GM23338 (cell line): Measurements from ENCODE around the gene TNNI2. TPM values are rescaled to one million over a fixed set of nuclear protein-coding genes. Genes with fewer than 3 reads are reported as not detected.

ENCODE experiments used
- ATAC-seq: fragments of 200-7000 bp; cut with Tn5 transposase; 3 replicates; pipeline ENCODE4 v1.9.1; 2020
- DNase-seq: peaks from one replicate; pipeline ENCODE4 v3.0.0-alpha.2; 2015; ENCODE audit warnings: low spot score
- H2AFZ ChIP-seq: fragments of 200-600 bp; sonication (generic); 2 replicates; pipeline ENCODE4 v1.8.0; 2016; ENCODE audit warnings: antibody characterized with exemption, mild to moderate bottlenecking, moderate library complexity
- H3F3A ChIP-seq: fragments of 200-600 bp; sonication (generic); replicated peaks from 2 replicates; pipeline ENCODE4 v1.8.0; 2017; ENCODE audit warnings: antibody characterized with exemption, mixed run types, low read depth
- H3K27ac ChIP-seq: fragments of 200-600 bp; sonication (generic); 2 replicates; pipeline ENCODE4 v1.6.1; 2016; ENCODE audit warnings: low read depth
- H3K27me3 ChIP-seq: fragments of 200-600 bp; sonication (generic); 2 replicates; pipeline ENCODE4 v1.8.0; 2016; ENCODE audit warnings: mild to moderate bottlenecking, mixed run types, moderate library complexity; ENCODE audit not compliant: insufficient read depth
- H3K36me3 ChIP-seq: fragments of 200-600 bp; sonication (generic); 2 replicates; pipeline ENCODE4 v1.8.0; 2016; ENCODE audit warnings: mild to moderate bottlenecking; ENCODE audit not compliant: insufficient read depth
- H3K4me1 ChIP-seq: fragments of 200-600 bp; sonication (generic); 2 replicates; pipeline ENCODE4 v1.8.0; 2016; ENCODE audit warnings: mild to moderate bottlenecking, moderate library complexity; ENCODE audit not compliant: insufficient read depth
- H3K4me2 ChIP-seq: fragments of 200-600 bp; sonication (generic); 2 replicates; pipeline ENCODE4 v1.7.1; 2017; ENCODE audit warnings: mixed run types
- H3K4me3 ChIP-seq: fragments of 200-600 bp; sonication (generic); 2 replicates; pipeline ENCODE4 v1.6.1; 2016; ENCODE audit warnings: mixed run types
- H3K79me2 ChIP-seq: fragments of 200-600 bp; sonication (generic); replicated peaks from 2 replicates; pipeline ENCODE4 v1.8.0; 2017; ENCODE audit warnings: mild to moderate bottlenecking; ENCODE audit not compliant: insufficient read depth
- H3K9me2 ChIP-seq: fragments of 200-600 bp; sonication (generic); 2 replicates; pipeline ENCODE4 v1.8.0; 2017; ENCODE audit not compliant: insufficient read depth
- H4K20me1 ChIP-seq: fragments of 200-600 bp; sonication (generic); replicated peaks from 2 replicates; pipeline ENCODE4 v1.8.0; 2017; ENCODE audit warnings: mild to moderate bottlenecking; ENCODE audit not compliant: insufficient read depth
- H3K27ac Mint-ChIP-seq: 2 replicates; pipeline ENCODE4 v1.8.0; 2020; ENCODE audit warnings: inconsistent platforms, mild to moderate bottlenecking, moderate library complexity, mixed read lengths
- H3K27me3 Mint-ChIP-seq: 3 replicates; pipeline ENCODE4 v1.8.0; 2022; ENCODE audit warnings: low read depth, mild to moderate bottlenecking, moderate library complexity, mixed read lengths, inconsistent platforms; ENCODE audit not compliant: insufficient read depth, poor library complexity
- H3K36me3 Mint-ChIP-seq: 3 replicates; pipeline ENCODE4 v1.8.0; 2021; ENCODE audit warnings: low read depth, mild to moderate bottlenecking, inconsistent platforms, moderate library complexity, mixed read lengths
- H3K4me1 Mint-ChIP-seq: 3 replicates; pipeline ENCODE4 v1.8.0; 2020; ENCODE audit warnings: mild to moderate bottlenecking, inconsistent platforms, mixed read lengths
- H3K4me3 Mint-ChIP-seq: 3 replicates; pipeline ENCODE4 v1.8.0; 2021; ENCODE audit warnings: moderate library complexity, mild to moderate bottlenecking, inconsistent platforms, mixed read lengths
- H3K9me3 Mint-ChIP-seq: 3 replicates; pipeline ENCODE4 v1.8.0; 2020; ENCODE audit warnings: moderate library complexity, mild to moderate bottlenecking, inconsistent platforms, mixed read lengths
- CREB1 ChIP-seq: fragments of 250-450 bp; sonication (Bioruptor Pico); IDR thresholded peaks from 2 replicates; pipeline ENCODE4 v1.5.0; 2020; ENCODE audit warnings: low read depth, mild to moderate bottlenecking, moderate library complexity
- CTCF ChIP-seq, 2 experiments: fragments of 200-600 bp in 1 of 2; sonication (generic) in 1 of 2; conservative IDR thresholded peaks; 2 replicates each; pipeline versions ENCODE4 v1.5.1 to v1.6.1; 2016 to 2017; ENCODE audit warnings: antibody characterized with exemption in 2 of 2, low read depth in 2 of 2, mild to moderate bottlenecking in 2 of 2, moderate library complexity in 1 of 2
- ETS1 ChIP-seq: IDR thresholded peaks from 2 replicates; pipeline ENCODE4 v1.6.1; 2016; ENCODE audit warnings: antibody characterized with exemption
- EZH2 ChIP-seq: fragments of 200-600 bp; sonication (generic); IDR thresholded peaks from one replicate; pipeline ENCODE4 v1.8.0; 2017; ENCODE audit warnings: antibody characterized with exemption, mild to moderate bottlenecking, low read depth; ENCODE audit not compliant: unreplicated experiment
- EZH2phosphoT487 ChIP-seq: fragments of 200-600 bp; sonication (generic); IDR thresholded peaks from one replicate; pipeline ENCODE4 v1.8.1; 2018; ENCODE audit warnings: antibody characterized with exemption; ENCODE audit not compliant: unreplicated experiment
- NANOG ChIP-seq: IDR thresholded peaks from 2 replicates; pipeline ENCODE4 v1.6.1; 2016; ENCODE audit warnings: antibody characterized with exemption, borderline replicate concordance
- POLR2AphosphoS5 ChIP-seq: IDR thresholded peaks from 2 replicates; pipeline ENCODE4 v1.6.1; 2016; ENCODE audit warnings: antibody characterized with exemption, low read depth
- REST ChIP-seq: IDR thresholded peaks from one replicate; pipeline ENCODE4 v1.6.1; 2018; ENCODE audit warnings: antibody characterized with exemption; ENCODE audit not compliant: unreplicated experiment
- ZNF114 ChIP-seq: fragments of 250-450 bp; sonication (Bioruptor Pico); IDR thresholded peaks from 2 replicates; pipeline ENCODE4 v1.5.0; 2020; ENCODE audit warnings: mild to moderate bottlenecking, moderate library complexity
- ZNF331 ChIP-seq: fragments of 250-450 bp; sonication (Bioruptor Pico); IDR thresholded peaks from 2 replicates; pipeline ENCODE4 v1.5.0; 2020; ENCODE audit warnings: low read depth, mild to moderate bottlenecking, moderate library complexity
- polyA plus RNA-seq: library from polyadenylated mRNA; unstranded; fragments of >200 nt; fragmentation: Nextera tagmentation; extraction: Ambion mirVana; gene quantifications from 2 replicates; pipeline ENCODE4 v1.2.1, GENCODE V29; 2016
- total RNA-seq: library from RNA; depleted of rRNA; stranded (reverse); fragments of >200 nt; shearing (Covaris generic); gene quantifications from 2 replicates; pipeline ENCODE4 v1.2.3, GENCODE V29; 2014

Gene TNNI2
- total and polyA plus RNA-seq, 2 experiments from 2014 or later = not detected

- H3K27ac ChIP-seq = no peak overlapping the region
- peaks cover 5% of the 10 kb centered on the region; the same call in 1 of the 3 replicates for H3K4me1 Mint-ChIP-seq
- H3F3A ChIP-seq = no peaks in the 10 kb centered on the region
- H3K27me3 ChIP-seq = no peaks in the 10 kb centered on the region
- DNase-seq = no peak
- no peaks in the 10 kb centered on the region for H3K9me3 Mint-ChIP-seq
- H3K4me3 Mint-ChIP-seq = no peak overlapping the region
- no peak overlapping the region for H3K4me2 ChIP-seq
- peaks cover 10% of the 10 kb centered on the region for H3K27me3 Mint-ChIP-seq
- H3K4me3 ChIP-seq = no peak overlapping the region
- H3K36me3 Mint-ChIP-seq = no peaks in the 10 kb centered on the region
- no peak overlapping the region for H3K27ac Mint-ChIP-seq
- H3K36me3 ChIP-seq = no peaks in the 10 kb centered on the region
- H4K20me1 ChIP-seq = no peaks in the 10 kb centered on the region
- no peak for ATAC-seq
- no peaks in the 10 kb centered on the region; the same call in 1 of the 2 replicates for H3K4me1 ChIP-seq
- no peak for TF ChIP-seq NANOG
- no peak for TF ChIP-seq ETS1
- no peak for TF ChIP-seq POLR2AphosphoS5
- no peak for TF ChIP-seq EZH2
- no peak for TF ChIP-seq ZNF114 (CRISPR knock-in tag)
- TF ChIP-seq EZH2phosphoT487 = no peak
- no peak for TF ChIP-seq REST
- no peak for TF ChIP-seq ZNF331 (CRISPR knock-in tag)
- TF ChIP-seq CTCF (conservative IDR thresholded peaks at IDR 0.05; ENCODE audit: low read depth in 2 of 2) = no peak
- no peak for TF ChIP-seq CREB1 (CRISPR knock-in tag)
- no peaks in the 10 kb centered on the region for H3K9me2 ChIP-seq
- no peaks in the 10 kb centered on the region for H3K79me2 ChIP-seq
- H2AFZ ChIP-seq = no peak overlapping the region
Measured at GRCh38 chr11:1836011-1836945, 2.5 kb upstream of the TNNI2 start.
